ENCODE results near the gene UCN. TPM values are rescaled to one million over a fixed set of nuclear protein-coding genes. Genes with fewer than 3 reads are reported as not detected.
"Not testable (repeated sequence)": the region's sequence is repeated elsewhere in the genome, so short reads cannot be mapped to it uniquely, and the experiment has no call there.

The UCN gene
- total RNA-seq, 1 experiment from 2014 or later: 4.4 TPM

GRCh38 chr2:27270131-27270530, 38.1 kb downstream of the UCN start:
- BruUV-seq (replicated peaks): no TSS peak
- CTCF ChIA-PET: interaction anchor here (0.7 to 1.0 kb wide), 2 partner anchors 10 to 96 kb away, joined by 3 read pairs; no protein-coding TSS in a partner anchor
- ATAC-seq: no peak
- Histone ChIP-seq H3K36me3 (ENCODE audit: control insufficient read depth, insufficient read depth, low read length) (no peaks in the 10 kb centered on the region), H3K27ac (ENCODE audit: low read length) (no peak overlapping the region), H3K4me3 (ENCODE audit: low read depth in 2 of 2, low read length in 2 of 2) (no peak overlapping the region), H3K4me1 (ENCODE audit: control insufficient read depth, insufficient read depth, low read length) (no peaks in the 10 kb centered on the region), H3K9me3 (ENCODE audit: control insufficient read depth, insufficient read depth, low read depth, low read length) (no peaks in the 10 kb centered on the region), H3K27me3 (ENCODE audit: control insufficient read depth, insufficient read depth, low read length) (peaks cover 7% of the 10 kb centered on the region; the same call in 1 of the 2 replicates)
- intact Hi-C loops (cut with micrococcal nuclease; ENCODE audit: unreplicated experiment) (no loop called here), in situ Hi-C loops (cut with HindIII; ENCODE audit: low pct_unique_long_range_greater_than_20kb, low sequenced_read_pairs) (no loop called here)
- DNase-seq (ENCODE audit: low read depth, low spot score): no peak
- TF ChIP-seq REST (IDR thresholded peaks at IDR 0.05; ENCODE audit: insufficient read depth in 1 of 2, low read depth in 2 of 2, low read length in 1 of 2): no peak
- POLR2A ChIA-PET: no interaction called here

- ATAC-seq; POLR2A ChIA-PET; CTCF ChIA-PET; H3K4me1 ChIP-seq (ENCODE audit: control insufficient read depth, insufficient read depth, low read length); H3K27ac ChIP-seq (ENCODE audit: low read length); BruUV-seq (replicated peaks); in situ Hi-C loops (cut with HindIII; ENCODE audit: low pct_unique_long_range_greater_than_20kb, low sequenced_read_pairs); H3K9me3 ChIP-seq (ENCODE audit: control insufficient read depth, insufficient read depth, low read depth, low read length); intact Hi-C loops (cut with micrococcal nuclease; ENCODE audit: unreplicated experiment); H3K36me3 ChIP-seq (ENCODE audit: control insufficient read depth, insufficient read depth, low read length); DNase-seq (ENCODE audit: low read depth, low spot score); H3K4me3 ChIP-seq (ENCODE audit: low read depth in 2 of 2, low read length in 2 of 2): not testable (repeated sequence)
- peaks cover 17% of the 10 kb centered on the region for H3K27me3 ChIP-seq (ENCODE audit: control insufficient read depth, insufficient read depth, low read length)
Measured at GRCh38 chr2:27268296-27268695, 39.9 kb downstream of the UCN start.

- DNase-seq (ENCODE audit: low read depth, low spot score) (no peak), ATAC-seq (no peak)
- intact Hi-C loops (cut with micrococcal nuclease; ENCODE audit: unreplicated experiment) (no loop called here), in situ Hi-C loops (cut with HindIII; ENCODE audit: low pct_unique_long_range_greater_than_20kb, low sequenced_read_pairs) (no loop called here)
- H3K4me1 ChIP-seq (ENCODE audit: control insufficient read depth, insufficient read depth, low read length): peaks cover 7% of the 10 kb centered on the region
- no TSS peak for BruUV-seq (replicated peaks)
- ChIA-PET POLR2A (no interaction called here), CTCF (interaction anchor here (0.6 to 2.0 kb wide), 2 partner anchors 14 to 18 kb away, joined by 4 read pairs; no protein-coding TSS in a partner anchor)
- TF ChIP-seq REST (IDR thresholded peaks at IDR 0.05; ENCODE audit: insufficient read depth in 1 of 2, low read depth in 2 of 2, low read length in 1 of 2) (no peak), TCF7L2 (IDR thresholded peaks at IDR 0.05; ENCODE audit: low read depth, low read length) (no peak), CTCF (IDR thresholded peaks at IDR 0.05) (no peak), SIN3A (IDR thresholded peaks at IDR 0.05; ENCODE audit: borderline replicate concordance, insufficient read depth, low read depth, low read length) (no peak), POLR2AphosphoS5 (IDR thresholded peaks at IDR 0.05; ENCODE audit: low read depth, low read length) (no peak)
- H3K9me3 ChIP-seq (ENCODE audit: control insufficient read depth, insufficient read depth, low read depth, low read length): no peaks in the 10 kb centered on the region
- H3K4me3 ChIP-seq (ENCODE audit: low read depth in 2 of 2, low read length in 2 of 2): no peak overlapping the region
- no peaks in the 10 kb centered on the region for H3K36me3 ChIP-seq (ENCODE audit: control insufficient read depth, insufficient read depth, low read length)
- H3K27ac ChIP-seq (ENCODE audit: low read length): no peak overlapping the region
- peaks cover 29% of the 10 kb centered on the region for H3K27me3 ChIP-seq (ENCODE audit: control insufficient read depth, insufficient read depth, low read length)
Measured at GRCh38 chr2:27265536-27265870, 42.7 kb downstream of the UCN start.

Data from Panc1 (cell line).